ENCODE measurements around the gene HDAC4. TPM values are rescaled to one million over a fixed set of nuclear protein-coding genes. Genes with fewer than 3 reads are reported as not detected.

The HDAC4 gene
- total and polyA plus RNA-seq, 2 of the 8 experiments (the other 6 are each of a cell fraction or from before 2014, with no cell fraction given): 15.4 to 31.5 TPM

GRCh38 chr2:239014458-239015217 lies 386.2 kb downstream of the HDAC4 start (continued):
- no peak for TF ChIP-seq BRCA1 (IDR thresholded peaks at IDR 0.05; ENCODE audit: low read depth, low read length)
- TF ChIP-seq CBX8 (IDR thresholded peaks at IDR 0.05; ENCODE audit: borderline replicate concordance, low read depth, low read length): no peak
- TF ChIP-seq KDM4A (IDR thresholded peaks at IDR 0.05; ENCODE audit: low read depth, low read length, severe bottlenecking): no peak
- TF ChIP-seq CBX5 (IDR thresholded peaks at IDR 0.05; ENCODE audit: low read depth, low read length): no peak
- TF ChIP-seq ATF3 (IDR thresholded peaks at IDR 0.05; ENCODE audit: insufficient read depth, low read depth, low read length): no peak

All from H1 (cell line).